ENCODE measurements around the gene BCL2A1. TPM values are rescaled to one million over a fixed set of nuclear protein-coding genes. Genes with fewer than 3 reads are reported as not detected.
"Not testable (repeated sequence)": the region's sequence is repeated elsewhere in the genome, so short reads cannot be mapped to it uniquely, and the experiment has no call there.

BCL2A1 gene
- polyA plus RNA-seq, 1 experiment: not detected

DNA sequence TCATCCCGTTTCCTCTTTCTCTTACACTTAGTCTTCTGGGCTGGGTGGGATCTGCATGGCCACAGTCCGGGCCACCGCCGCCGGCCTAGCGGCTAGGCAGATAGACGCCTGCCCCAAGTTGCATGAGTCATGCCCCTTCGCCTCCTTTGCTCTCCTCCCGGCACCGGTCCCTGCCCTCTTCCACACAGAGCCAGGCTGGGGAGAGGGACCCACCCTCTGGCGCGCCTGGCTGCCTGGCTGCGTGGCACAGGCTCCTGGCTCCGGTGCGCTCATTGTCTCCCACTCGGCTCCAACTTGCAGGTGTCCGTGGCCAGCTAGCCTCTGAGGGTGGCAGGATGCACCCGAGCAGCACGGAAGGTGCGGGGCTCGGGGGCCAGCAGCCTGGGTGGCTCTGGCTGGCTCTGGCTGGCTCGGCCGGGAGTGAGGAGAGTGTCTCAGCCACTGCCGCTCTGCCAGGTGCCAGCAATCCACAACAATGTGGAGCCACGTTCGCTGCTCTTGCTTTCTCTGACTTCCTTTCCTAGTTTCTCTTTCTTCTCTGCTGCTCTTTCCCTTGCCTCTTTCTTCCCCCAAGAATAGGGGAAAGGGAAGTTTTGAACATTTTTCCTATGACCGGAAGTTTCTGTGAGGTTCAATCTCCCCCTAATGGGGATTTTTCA is 51.8 kb downstream of the BCL2A1 start:
- TF ChIP-seq, protein P1, sequence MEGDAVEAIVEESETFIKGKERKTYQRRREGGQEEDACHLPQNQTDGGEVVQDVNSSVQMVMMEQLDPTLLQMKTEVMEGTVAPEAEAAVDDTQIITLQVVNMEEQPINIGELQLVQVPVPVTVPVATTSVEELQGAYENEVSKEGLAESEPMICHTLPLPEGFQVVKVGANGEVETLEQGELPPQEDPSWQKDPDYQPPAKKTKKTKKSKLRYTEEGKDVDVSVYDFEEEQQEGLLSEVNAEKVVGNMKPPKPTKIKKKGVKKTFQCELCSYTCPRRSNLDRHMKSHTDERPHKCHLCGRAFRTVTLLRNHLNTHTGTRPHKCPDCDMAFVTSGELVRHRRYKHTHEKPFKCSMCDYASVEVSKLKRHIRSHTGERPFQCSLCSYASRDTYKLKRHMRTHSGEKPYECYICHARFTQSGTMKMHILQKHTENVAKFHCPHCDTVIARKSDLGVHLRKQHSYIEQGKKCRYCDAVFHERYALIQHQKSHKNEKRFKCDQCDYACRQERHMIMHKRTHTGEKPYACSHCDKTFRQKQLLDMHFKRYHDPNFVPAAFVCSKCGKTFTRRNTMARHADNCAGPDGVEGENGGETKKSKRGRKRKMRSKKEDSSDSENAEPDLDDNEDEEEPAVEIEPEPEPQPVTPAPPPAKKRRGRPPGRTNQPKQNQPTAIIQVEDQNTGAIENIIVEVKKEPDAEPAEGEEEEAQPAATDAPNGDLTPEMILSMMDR (IDR thresholded peaks at IDR 0.05; ENCODE audit: insufficient read depth, low read depth, low read length): no peak
- DNase-seq (ENCODE audit: low read depth): no peak
- Histone ChIP-seq H3K36me3 (ENCODE audit: control insufficient read depth, insufficient read depth, low read length) (peaks cover 5% of the 10 kb centered on the region), H3K27me3 (ENCODE audit: control insufficient read depth, insufficient read depth, low read length) (no peaks in the 10 kb centered on the region), H3K4me3 (ENCODE audit: low read depth, low read length) (no peak overlapping the region)
- POLR2A ChIA-PET: no interaction called here
- CTCF ChIA-PET: no interaction called here

DNA sequence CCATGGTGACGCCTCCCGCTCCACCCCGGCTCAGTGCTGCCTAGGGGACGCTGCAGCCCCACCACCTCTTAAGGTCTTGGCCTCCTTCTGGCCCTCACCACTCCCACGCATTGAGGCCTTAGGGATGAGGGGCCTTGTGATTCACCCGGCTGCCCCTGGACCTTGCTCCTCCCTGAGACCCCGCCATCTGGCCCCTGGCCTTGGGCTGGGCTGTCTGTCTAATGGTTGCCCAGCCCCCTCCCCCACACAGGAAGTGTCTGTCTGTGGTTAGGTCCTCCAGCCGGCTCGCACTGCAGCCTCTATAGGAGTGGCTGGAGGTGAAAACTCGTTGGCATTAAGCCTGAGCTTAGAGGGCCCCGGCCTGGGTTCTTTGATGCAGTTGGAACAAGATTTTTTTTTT is 52.7 kb downstream of the BCL2A1 start:
- no peak for DNase-seq (ENCODE audit: low read depth)
- CTCF ChIA-PET: no interaction called here
- TF ChIP-seq, protein P1 (IDR thresholded peaks at IDR 0.05; ENCODE audit: insufficient read depth, low read depth, low read length): no peak
- H3K4me3 ChIP-seq (ENCODE audit: low read depth, low read length): no peak overlapping the region
- H3K36me3 ChIP-seq (ENCODE audit: control insufficient read depth, insufficient read depth, low read length): peaks cover 5% of the 10 kb centered on the region
- POLR2A ChIA-PET: no interaction called here
- no peaks in the 10 kb centered on the region for H3K27me3 ChIP-seq (ENCODE audit: control insufficient read depth, insufficient read depth, low read length)

DNA sequence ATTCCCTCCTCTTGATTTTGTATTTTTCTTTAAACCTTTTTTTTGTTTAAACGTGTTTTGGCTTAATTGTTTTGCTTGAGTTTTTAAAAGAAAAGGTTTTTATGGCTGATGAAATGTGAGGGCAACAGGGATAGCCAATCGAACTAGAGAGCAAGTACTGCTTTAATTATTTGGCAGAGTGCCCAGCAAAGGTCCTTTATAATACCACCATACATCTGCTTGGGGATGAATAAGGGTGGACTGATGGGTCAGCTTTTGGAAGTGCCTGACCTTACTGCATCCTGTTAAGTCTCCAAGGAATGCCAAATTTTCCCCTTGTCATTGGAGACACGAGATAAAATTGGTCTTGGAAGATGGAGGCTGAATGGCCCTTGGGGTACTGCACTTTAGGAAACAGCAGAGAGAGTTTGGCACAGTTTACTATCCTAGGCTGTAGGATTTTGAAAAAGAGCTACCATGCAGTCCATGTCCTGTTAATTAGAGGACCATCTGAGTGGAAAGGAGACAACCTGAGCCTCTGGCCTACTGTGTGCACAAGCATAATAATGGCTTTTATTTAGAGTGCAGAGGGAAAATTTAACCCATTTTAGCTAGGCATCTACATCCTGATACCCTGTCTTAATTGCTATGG is 54.4 kb downstream of the BCL2A1 start:
- H3K36me3 ChIP-seq (ENCODE audit: control insufficient read depth, insufficient read depth, low read length): peaks cover 5% of the 10 kb centered on the region
- no peaks in the 10 kb centered on the region for H3K27me3 ChIP-seq (ENCODE audit: control insufficient read depth, insufficient read depth, low read length)
- DNase-seq (ENCODE audit: low read depth): no peak
- TF ChIP-seq, protein P1 (IDR thresholded peaks at IDR 0.05; ENCODE audit: insufficient read depth, low read depth, low read length): no peak
- H3K4me3 ChIP-seq (ENCODE audit: low read depth, low read length): no peak overlapping the region
- CTCF ChIA-PET: interaction anchor here (1.0 kb wide), 1 partner anchor 75 kb away, joined by 3 read pairs; no protein-coding TSS in a partner anchor
- POLR2A ChIA-PET: no interaction called here

DNA sequence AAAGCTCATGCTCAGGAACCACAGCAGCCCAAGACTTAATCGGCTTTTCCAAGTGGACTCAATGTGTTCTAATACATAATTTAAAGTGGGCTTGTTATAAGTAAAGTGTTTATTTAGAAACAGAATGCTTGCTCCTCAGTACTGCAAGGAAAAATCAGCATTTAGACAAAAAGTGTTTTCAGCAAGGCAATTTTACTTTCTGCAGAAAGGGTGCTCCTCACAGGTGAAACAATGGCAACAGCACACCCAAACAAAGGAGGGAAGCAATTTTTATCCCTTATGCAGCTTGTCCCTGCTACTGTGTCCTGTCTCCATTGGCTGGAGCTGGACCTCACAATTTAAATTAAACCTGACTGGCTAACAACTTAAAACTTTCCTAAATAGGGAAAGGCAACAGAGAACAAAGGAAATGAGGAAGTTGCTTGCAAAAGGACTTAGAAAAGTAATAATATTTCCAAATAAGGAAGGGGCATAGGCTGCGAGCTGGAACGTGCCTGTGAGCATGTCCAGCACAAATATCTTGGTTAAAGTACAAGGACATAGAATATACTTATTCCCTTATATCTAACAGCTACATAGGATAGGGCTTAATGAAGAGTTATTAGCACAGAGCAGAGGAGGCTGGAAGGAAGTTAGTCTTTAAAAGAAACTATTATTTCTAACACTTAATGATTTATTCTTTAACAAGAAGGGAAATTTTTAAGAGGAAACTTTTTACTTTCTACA is 55.1 kb downstream of the BCL2A1 start:
- H3K36me3 ChIP-seq (ENCODE audit: control insufficient read depth, insufficient read depth, low read length); CTCF ChIA-PET; DNase-seq (ENCODE audit: low read depth); H3K27me3 ChIP-seq (ENCODE audit: control insufficient read depth, insufficient read depth, low read length); H3K4me3 ChIP-seq (ENCODE audit: low read depth, low read length): not testable (repeated sequence)
- POLR2A ChIA-PET: interaction anchor here (0.6 kb wide), 1 partner anchor 16 kb away, joined by 3 read pairs; no protein-coding TSS in a partner anchor

DNA sequence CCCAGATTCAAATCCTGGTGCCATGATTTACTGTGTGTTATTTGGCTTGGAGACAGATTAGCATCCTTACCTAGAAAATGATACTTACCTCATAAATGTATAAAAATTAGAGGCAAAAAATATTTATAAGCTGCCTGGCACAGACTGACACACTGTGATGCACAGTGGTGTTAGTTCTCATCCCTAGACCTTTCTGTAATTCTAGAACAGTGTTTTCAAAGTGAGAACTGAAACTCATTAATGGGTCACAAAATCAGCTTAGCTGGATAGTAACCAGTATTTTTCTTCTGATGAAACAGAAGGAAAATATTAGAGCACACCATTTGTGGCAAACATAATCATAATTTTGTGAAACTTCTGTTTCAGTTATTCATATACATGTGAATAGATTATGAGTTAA is 56.3 kb downstream of the BCL2A1 start:
- no peak for DNase-seq (ENCODE audit: low read depth)
- ChIA-PET CTCF (no interaction called here), POLR2A (no interaction called here)
- Histone ChIP-seq H3K4me3 (ENCODE audit: low read depth, low read length) (no peak overlapping the region), H3K27me3 (ENCODE audit: control insufficient read depth, insufficient read depth, low read length) (no peaks in the 10 kb centered on the region), H3K36me3 (ENCODE audit: control insufficient read depth, insufficient read depth, low read length) (peaks cover 2% of the 10 kb centered on the region)
- TF ChIP-seq, protein P1 (IDR thresholded peaks at IDR 0.05; ENCODE audit: insufficient read depth, low read depth, low read length): no peak

Other genes starting within 250 kb of the BCL2A1 start
- gene MTHFS, start 74.2 kb downstream of the BCL2A1 start, polyA plus RNA-seq (2011; rRNA removed): 30.7 and 32.6 TPM in 2 replicates
- gene ZFAND6, start 88.5 kb upstream of the BCL2A1 start, polyA plus RNA-seq (2011; rRNA removed): 108 and 156 TPM in 2 replicates
- gene FAH, start 181.8 kb upstream of the BCL2A1 start, polyA plus RNA-seq (2011; rRNA removed): 54.8 and 72.3 TPM in 2 replicates

Data from BJ (cell line).